Parathyroid adenoma (tissue), 2 donors: Measurements from ENCODE around the gene EID2.

Source experiments
- H2AFZ ChIP-seq: fragments of 300-600 bp; sonication (generic); one replicate; pipeline ENCODE4 v1.7.0; 2017; ENCODE audit warnings: antibody characterized with exemption, mild to moderate bottlenecking
- H3K27ac ChIP-seq: fragments of 300-600 bp; sonication (generic); one replicate; pipeline ENCODE4 v1.7.0; 2017
- H3K27me3 ChIP-seq: fragments of 300-600 bp; sonication (generic); one replicate; pipeline ENCODE4 v1.7.0; 2017; ENCODE audit warnings: low read length; ENCODE audit not compliant: control insufficient read depth, insufficient read depth
- H3K36me3 ChIP-seq: fragments of 300-600 bp; sonication (generic); one replicate; pipeline ENCODE4 v1.7.0; 2017; ENCODE audit warnings: low read length; ENCODE audit not compliant: control insufficient read depth, insufficient read depth
- H3K4me1 ChIP-seq: fragments of 300-600 bp; sonication (generic); one replicate; pipeline ENCODE4 v1.7.0; 2017; ENCODE audit warnings: control low read depth
- H3K4me2 ChIP-seq: fragments of 300-600 bp; sonication (generic); one replicate; pipeline ENCODE4 v1.7.0; 2017; ENCODE audit warnings: low read length
- H3K4me3 ChIP-seq: fragments of 300-600 bp; sonication (generic); one replicate; pipeline ENCODE4 v1.7.0; 2017; ENCODE audit warnings: low read depth, low read length
- H3K79me2 ChIP-seq: fragments of 300-600 bp; sonication (generic); one replicate; pipeline ENCODE4 v1.7.0; 2017; ENCODE audit warnings: control low read depth
- H3K9ac ChIP-seq: fragments of 300-600 bp; sonication (generic); one replicate; pipeline ENCODE4 v1.7.0; 2017; ENCODE audit warnings: mild to moderate bottlenecking
- H3K9me3 ChIP-seq: fragments of 300-600 bp; sonication (generic); one replicate; pipeline ENCODE4 v1.7.0; 2017; ENCODE audit warnings: low read length; ENCODE audit not compliant: control insufficient read depth
- TF ChIP-seq, protein P1 (sequence below): fragments of 300-600 bp; sonication (generic); IDR thresholded peaks from one replicate; pipeline ENCODE4 v1.7.0; 2017; ENCODE audit warnings: antibody characterized with exemption, mild to moderate bottlenecking
- donor health status: primary hyperparathyroidism.

Gene EID2

DNA sequence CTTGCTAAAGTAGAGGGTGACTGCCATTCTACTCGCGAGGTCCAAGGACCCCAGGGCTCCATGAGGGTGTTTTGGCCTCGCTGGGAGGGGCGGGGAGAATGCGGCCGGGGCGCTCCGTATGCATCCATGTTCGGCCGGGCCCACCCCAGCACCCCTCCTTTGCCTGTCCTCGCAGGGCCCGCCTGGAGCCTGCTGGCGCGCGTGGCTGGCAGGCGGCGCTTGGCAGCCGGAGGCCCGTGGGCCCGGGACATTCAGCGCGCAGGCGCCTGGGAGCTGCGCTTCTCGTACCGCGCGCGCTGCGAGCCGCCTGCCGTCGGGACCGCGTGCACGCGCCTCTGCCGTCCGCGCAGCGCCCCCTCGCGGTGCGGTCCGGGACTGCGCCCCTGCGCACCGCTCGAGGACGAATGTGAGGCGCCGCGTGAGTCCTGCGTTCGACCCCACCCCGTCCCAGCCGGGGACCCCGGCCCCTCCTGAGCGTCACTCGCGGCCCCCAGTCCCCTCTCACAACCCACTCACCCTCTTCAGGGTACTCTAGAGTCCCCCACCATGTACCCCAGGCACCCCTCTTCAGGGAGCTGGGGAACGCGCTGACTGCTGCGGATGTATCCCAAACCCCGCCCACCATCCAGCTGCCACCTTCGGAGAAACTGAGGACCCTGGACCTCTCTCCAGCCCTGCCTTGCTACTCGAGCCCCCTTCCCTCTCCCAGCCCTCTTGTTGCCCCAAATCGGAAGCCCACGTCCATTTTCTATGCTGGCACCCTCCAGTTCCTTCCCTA lies 37.1 kb downstream of the EID2 start:
- TF ChIP-seq, protein P1, sequence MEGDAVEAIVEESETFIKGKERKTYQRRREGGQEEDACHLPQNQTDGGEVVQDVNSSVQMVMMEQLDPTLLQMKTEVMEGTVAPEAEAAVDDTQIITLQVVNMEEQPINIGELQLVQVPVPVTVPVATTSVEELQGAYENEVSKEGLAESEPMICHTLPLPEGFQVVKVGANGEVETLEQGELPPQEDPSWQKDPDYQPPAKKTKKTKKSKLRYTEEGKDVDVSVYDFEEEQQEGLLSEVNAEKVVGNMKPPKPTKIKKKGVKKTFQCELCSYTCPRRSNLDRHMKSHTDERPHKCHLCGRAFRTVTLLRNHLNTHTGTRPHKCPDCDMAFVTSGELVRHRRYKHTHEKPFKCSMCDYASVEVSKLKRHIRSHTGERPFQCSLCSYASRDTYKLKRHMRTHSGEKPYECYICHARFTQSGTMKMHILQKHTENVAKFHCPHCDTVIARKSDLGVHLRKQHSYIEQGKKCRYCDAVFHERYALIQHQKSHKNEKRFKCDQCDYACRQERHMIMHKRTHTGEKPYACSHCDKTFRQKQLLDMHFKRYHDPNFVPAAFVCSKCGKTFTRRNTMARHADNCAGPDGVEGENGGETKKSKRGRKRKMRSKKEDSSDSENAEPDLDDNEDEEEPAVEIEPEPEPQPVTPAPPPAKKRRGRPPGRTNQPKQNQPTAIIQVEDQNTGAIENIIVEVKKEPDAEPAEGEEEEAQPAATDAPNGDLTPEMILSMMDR: peak; percentile 56
- Histone ChIP-seq H3K27ac (no peak overlapping the region), H3K9ac (no peak overlapping the region), H2AFZ (no peak overlapping the region), H3K36me3 (no peaks in the 10 kb centered on the region), H3K9me3 (no peaks in the 10 kb centered on the region), H3K27me3 (no peaks in the 10 kb centered on the region), H3K4me1 (peaks cover 13% of the 10 kb centered on the region), H3K4me3 (peak overlapping the region; percentile 13), H3K4me2 (no peak overlapping the region), H3K79me2 (no peaks in the 10 kb centered on the region)

DNA sequence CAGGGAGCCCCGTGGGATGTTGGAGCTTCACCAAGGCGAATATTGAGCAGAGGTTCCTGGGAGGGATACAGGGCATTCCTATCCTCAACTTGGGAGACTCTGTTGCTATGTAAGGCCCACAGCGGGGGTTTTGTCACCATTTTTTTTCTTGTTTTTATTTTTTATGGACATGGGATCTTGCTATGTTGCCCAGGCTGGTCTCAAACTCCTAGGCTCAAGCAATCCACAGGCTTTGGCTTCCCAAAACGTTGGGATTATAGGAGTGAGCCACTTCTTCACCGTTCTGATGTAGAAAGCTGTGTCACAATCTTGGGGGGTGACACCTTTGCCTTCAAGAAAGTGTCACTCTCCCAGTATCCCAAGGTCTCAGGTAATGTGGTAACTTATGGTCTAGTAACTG lies 38.6 kb downstream of the EID2 start:
- Histone ChIP-seq H3K27me3 (no peaks in the 10 kb centered on the region), H3K4me3 (no peak overlapping the region), H3K4me1 (peaks cover 9% of the 10 kb centered on the region), H3K36me3 (no peaks in the 10 kb centered on the region), H3K4me2 (no peak overlapping the region), H3K27ac (no peak overlapping the region), H3K79me2 (no peaks in the 10 kb centered on the region), H2AFZ (no peak overlapping the region), H3K9ac (no peak overlapping the region), H3K9me3 (no peaks in the 10 kb centered on the region)
- TF ChIP-seq, protein P1: no peak

DNA sequence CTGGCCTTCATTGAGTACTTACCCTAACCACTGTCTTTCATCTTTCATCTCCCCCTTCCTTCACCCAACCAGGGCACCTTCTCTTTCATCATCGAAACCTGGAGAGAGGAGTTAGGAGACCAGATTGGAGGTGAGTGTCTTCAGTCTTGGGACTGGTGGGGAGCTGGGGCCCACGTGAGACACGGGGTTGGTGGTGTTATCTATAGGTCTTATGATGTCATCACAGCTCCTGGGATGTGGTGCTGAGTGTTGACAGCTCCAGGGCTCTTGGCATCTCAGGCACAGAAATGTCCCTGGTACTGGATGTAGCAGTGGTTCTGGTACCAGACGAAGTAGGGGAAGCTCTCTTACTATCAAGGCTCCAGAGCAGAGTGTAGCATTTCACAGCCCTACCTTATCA lies 39.4 kb downstream of the EID2 start:
- no peaks in the 10 kb centered on the region for H3K9me3 ChIP-seq
- H3K4me3 ChIP-seq: no peak overlapping the region
- H3K9ac ChIP-seq: no peak overlapping the region
- H3K27ac ChIP-seq: no peak overlapping the region
- H3K79me2 ChIP-seq: no peaks in the 10 kb centered on the region
- H2AFZ ChIP-seq: no peak overlapping the region
- TF ChIP-seq, protein P1: no peak
- peaks cover 9% of the 10 kb centered on the region for H3K4me1 ChIP-seq
- no peaks in the 10 kb centered on the region for H3K27me3 ChIP-seq
- H3K4me2 ChIP-seq: no peak overlapping the region
- H3K36me3 ChIP-seq: no peaks in the 10 kb centered on the region

DNA sequence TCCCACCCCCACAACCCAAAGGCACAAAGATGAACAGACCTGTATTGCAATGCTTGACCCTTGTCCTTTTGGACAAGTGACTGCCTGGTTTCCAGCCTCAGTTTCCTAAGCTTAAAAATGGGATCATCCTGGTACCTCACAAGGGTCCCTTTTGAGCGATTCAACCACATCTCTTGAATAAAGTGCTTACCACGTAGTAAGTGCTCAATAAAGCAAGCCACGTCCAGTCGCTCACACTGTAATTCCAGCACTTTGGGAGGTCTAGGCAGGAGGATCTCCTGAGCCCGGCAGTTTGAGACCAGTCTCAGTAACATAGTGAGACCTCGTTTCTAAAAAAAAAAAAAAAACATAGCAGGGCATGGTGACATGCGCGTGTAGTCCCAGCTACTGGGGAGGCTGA lies 40.0 kb downstream of the EID2 start:
- H3K79me2 ChIP-seq: no peaks in the 10 kb centered on the region
- H3K27me3 ChIP-seq: no peaks in the 10 kb centered on the region

More for the DNA sequence above, 40.0 kb downstream of the EID2 start:
- H3K4me3 ChIP-seq: no peak overlapping the region
- H3K9me3 ChIP-seq: no peaks in the 10 kb centered on the region
- peaks cover 9% of the 10 kb centered on the region for H3K4me1 ChIP-seq
- no peak overlapping the region for H3K9ac ChIP-seq
- no peak overlapping the region for H2AFZ ChIP-seq
- TF ChIP-seq, protein P1: no peak
- H3K27ac ChIP-seq: no peak overlapping the region
- no peaks in the 10 kb centered on the region for H3K36me3 ChIP-seq
- no peak overlapping the region for H3K4me2 ChIP-seq
